HFF-Myc (cell line): Measurements from ENCODE around the gene RGS5.

Source experiments
- DNase-seq: peaks from one replicate; pipeline ENCODE4 v3.0.0-alpha.2; 2011; ENCODE audit warnings: low read depth; ENCODE audit errors: extremely low read depth
- H3K4me3 ChIP-seq: replicated peaks from 2 replicates; pipeline ENCODE4 v1.5.1; 2011; ENCODE audit warnings: low read depth, mild to moderate bottlenecking, control low read depth, low read length
- TF ChIP-seq, protein P1 (sequence below): IDR thresholded peaks from 2 replicates; pipeline ENCODE4 v1.5.1; 2012; ENCODE audit warnings: mild to moderate bottlenecking, low read depth, low read length, control low read depth; ENCODE audit errors: missing control alignments

Gene RGS5

DNA sequence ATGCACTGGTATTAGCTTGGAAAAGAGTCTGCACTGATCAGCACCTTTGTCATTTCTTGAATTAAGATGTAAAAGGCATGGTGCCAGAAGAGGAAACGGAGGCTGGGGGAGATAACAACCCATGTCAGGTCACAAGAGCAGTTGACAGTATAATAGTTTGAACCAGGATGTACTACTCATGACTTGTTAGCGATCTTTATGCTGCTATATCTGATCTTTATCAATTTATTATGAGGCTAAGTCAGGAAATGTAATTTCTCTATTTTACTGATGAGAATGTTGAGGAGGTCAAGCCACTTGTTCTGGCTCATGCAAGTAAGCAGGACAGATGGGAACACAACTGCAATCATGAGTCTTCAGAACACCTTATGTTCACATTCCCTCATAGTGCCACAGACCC lies 41.4 kb downstream of the RGS5 start:
- TF ChIP-seq, protein P1, sequence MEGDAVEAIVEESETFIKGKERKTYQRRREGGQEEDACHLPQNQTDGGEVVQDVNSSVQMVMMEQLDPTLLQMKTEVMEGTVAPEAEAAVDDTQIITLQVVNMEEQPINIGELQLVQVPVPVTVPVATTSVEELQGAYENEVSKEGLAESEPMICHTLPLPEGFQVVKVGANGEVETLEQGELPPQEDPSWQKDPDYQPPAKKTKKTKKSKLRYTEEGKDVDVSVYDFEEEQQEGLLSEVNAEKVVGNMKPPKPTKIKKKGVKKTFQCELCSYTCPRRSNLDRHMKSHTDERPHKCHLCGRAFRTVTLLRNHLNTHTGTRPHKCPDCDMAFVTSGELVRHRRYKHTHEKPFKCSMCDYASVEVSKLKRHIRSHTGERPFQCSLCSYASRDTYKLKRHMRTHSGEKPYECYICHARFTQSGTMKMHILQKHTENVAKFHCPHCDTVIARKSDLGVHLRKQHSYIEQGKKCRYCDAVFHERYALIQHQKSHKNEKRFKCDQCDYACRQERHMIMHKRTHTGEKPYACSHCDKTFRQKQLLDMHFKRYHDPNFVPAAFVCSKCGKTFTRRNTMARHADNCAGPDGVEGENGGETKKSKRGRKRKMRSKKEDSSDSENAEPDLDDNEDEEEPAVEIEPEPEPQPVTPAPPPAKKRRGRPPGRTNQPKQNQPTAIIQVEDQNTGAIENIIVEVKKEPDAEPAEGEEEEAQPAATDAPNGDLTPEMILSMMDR = no peak
- DNase-seq = no peak
- H3K4me3 ChIP-seq = no peak overlapping the region

DNA sequence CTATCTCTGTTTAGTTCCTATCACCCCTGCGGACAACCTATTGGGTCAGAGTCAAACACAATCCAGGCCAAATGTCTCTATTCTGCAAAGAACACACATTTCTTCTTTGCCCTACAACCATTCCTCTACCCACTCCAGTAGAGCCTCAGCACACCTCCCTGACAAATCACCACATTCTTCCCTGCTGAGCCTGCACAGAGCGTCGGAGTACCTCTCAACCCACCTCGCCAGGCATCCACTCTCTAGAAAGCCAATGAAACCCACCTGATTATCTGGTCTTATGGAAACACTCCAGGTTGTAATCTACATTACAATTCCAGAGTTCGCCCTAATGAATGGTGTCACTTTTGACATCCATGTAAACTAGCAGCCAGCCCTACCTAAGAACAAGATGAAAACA lies 47.1 kb downstream of the RGS5 start:
- TF ChIP-seq, protein P1 = no peak
- DNase-seq = no peak
- H3K4me3 ChIP-seq = no peak overlapping the region

DNA sequence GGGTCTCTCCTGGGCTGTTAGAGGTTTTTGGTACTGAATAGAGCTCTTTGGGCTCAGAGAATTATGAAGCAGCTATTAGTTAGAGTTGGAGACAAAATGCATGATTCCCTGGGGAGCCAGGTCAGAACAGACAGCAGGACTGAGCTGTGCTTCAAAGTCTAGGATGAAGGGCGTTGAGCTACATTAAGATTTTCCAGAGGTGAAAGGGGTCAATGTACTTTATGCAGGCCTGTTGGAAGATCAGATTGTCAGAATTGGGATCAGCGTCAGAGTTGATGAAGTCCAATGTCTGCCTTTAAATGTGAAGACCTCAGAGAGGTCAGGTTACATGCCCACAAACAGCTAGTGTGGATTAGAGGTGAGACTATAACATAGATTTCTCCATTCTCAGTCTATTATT lies 53.8 kb downstream of the RGS5 start:
- no peak overlapping the region for H3K4me3 ChIP-seq
- DNase-seq = no peak
- TF ChIP-seq, protein P1 = no peak

DNA sequence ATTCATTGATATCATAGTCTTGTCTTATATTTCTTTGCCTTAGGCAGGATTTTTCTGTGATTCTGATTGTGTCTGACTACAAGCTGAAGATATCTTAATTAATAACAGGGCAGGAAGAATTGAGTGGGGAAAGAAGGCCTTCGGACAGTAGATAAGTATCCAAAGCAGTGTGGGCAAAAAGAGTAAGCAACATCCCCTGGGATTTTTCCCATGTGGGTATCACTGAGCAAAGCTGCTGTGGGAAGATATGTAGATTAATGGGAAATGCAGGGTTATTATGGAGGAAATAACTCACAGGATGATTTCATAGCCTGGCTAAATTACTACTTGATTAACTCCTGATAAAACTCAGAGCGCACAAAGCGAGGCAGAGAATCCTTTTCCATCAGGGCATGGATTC lies 55.7 kb downstream of the RGS5 start:
- TF ChIP-seq, protein P1 = no peak
- DNase-seq = no peak
- no peak overlapping the region for H3K4me3 ChIP-seq

- TF ChIP-seq, protein P1 = no peak
- no peak for DNase-seq
- H3K4me3 ChIP-seq = no peak overlapping the region
These were observed 57.3 kb downstream of the RGS5 start for GRCh38 chr1:163145435-163145834.

GRCh38 chr1:163144418-163144817 lies 58.3 kb downstream of the RGS5 start:
- no peak for DNase-seq
- TF ChIP-seq, protein P1 = no peak
- no peak overlapping the region for H3K4me3 ChIP-seq

DNA sequence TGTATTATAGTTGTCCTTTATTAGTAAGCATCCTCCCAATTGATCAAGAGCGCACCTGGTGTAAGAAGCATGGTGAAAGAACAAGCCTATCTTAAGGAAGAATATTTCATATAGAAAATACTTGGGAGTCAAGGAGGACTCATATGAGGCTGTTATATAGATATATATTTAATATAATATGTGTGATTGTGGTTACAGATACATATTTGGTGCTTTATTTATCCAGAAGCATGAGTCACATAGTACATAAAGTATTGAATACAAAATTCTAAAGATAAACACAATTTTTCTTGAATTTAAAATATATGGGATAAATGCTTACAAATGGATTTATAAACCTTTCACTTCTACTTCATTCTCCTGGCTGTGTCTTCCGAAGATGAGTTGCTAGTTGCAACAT lies 60.6 kb downstream of the RGS5 start:
- DNase-seq = no peak
- no peak overlapping the region for H3K4me3 ChIP-seq
- TF ChIP-seq, protein P1 = no peak
